Measurements from ENCODE around the gene RNF111.

Gene RNF111

DNA sequence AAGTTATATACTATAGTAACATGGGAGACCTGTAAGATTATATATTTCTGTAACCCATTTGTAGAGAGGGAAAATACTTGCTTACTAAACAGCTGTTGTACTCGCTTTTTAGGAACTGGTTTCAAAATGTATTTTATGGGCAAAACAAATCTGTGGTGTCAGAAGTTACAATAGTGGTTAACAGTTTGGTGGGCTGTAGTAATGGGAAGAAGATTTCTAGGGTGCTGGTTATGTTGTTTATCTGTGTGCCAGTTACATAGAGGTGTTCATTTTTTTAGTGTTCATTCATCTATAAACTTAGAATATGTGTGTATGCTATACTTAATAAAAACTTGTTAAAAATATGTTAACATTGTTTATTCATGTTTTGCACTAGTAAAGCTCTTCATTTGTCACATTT is 42.1 kb downstream of the RNF111 start:
- no peaks in the 10 kb centered on the region for H3K9me2 ChIP-seq (replicated peaks; ENCODE audit: low read depth, low read length)
- no peaks in the 10 kb centered on the region for H3K27me3 ChIP-seq (ENCODE audit: insufficient read depth, low read length, poor library complexity, severe bottlenecking)
- peaks cover 48% of the 10 kb centered on the region; the same call in 1 of the 2 replicates for H3K36me3 ChIP-seq (ENCODE audit: insufficient read depth, low read length)
- H3F3A ChIP-seq (ENCODE audit: low read depth) = no peaks in the 10 kb centered on the region
- no peak overlapping the region for H3K9ac ChIP-seq (ENCODE audit: low read depth, low read length, poor library complexity, severe bottlenecking)
- no peak overlapping the region for H3K4me3 ChIP-seq (ENCODE audit: low read length, poor library complexity, severe bottlenecking)
- no peak overlapping the region for H2AFZ ChIP-seq (ENCODE audit: low read length)
- TF ChIP-seq EZH2phosphoT487 (IDR thresholded peaks at IDR 0.05; ENCODE audit: borderline replicate concordance) = no peak
- TF ChIP-seq, protein P1, sequence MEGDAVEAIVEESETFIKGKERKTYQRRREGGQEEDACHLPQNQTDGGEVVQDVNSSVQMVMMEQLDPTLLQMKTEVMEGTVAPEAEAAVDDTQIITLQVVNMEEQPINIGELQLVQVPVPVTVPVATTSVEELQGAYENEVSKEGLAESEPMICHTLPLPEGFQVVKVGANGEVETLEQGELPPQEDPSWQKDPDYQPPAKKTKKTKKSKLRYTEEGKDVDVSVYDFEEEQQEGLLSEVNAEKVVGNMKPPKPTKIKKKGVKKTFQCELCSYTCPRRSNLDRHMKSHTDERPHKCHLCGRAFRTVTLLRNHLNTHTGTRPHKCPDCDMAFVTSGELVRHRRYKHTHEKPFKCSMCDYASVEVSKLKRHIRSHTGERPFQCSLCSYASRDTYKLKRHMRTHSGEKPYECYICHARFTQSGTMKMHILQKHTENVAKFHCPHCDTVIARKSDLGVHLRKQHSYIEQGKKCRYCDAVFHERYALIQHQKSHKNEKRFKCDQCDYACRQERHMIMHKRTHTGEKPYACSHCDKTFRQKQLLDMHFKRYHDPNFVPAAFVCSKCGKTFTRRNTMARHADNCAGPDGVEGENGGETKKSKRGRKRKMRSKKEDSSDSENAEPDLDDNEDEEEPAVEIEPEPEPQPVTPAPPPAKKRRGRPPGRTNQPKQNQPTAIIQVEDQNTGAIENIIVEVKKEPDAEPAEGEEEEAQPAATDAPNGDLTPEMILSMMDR (conservative IDR thresholded peaks at IDR 0.05; ENCODE audit: low read length) = no peak
- H4K20me1 ChIP-seq (ENCODE audit: insufficient read depth, low read length, poor library complexity, severe bottlenecking) = peaks cover 1% of the 10 kb centered on the region
- H3K79me2 ChIP-seq (ENCODE audit: insufficient read depth, low read length) = peaks cover 43% of the 10 kb centered on the region
- no peaks in the 10 kb centered on the region for H3K9me3 ChIP-seq (ENCODE audit: insufficient read depth, low read depth, low read length)
- H3K4me2 ChIP-seq (ENCODE audit: low read depth, low read length, poor library complexity, severe bottlenecking) = no peak overlapping the region
- H3K4me1 ChIP-seq (ENCODE audit: insufficient read depth, low read length, poor library complexity, severe bottlenecking) = no peaks in the 10 kb centered on the region

DNA sequence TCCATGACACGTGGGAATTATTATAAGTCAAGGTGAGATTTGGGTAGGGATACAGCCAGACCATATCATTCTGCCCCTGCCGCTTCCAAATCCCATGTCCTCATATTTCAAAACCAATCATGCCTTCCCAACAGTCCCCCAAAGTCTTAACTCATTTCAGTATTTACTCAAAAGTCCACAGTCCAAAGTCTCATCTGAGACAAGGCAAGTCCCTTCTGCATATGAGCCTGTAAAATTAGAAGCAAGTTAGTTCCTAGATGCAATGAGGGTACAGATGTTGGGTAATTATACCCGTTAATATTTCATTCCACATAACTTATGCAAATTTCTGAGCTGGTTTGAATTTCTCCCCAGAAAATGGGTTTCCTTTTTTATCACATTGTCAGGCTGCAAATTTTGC is 47.7 kb downstream of the RNF111 start:
- Histone ChIP-seq H3K36me3 (ENCODE audit: insufficient read depth, low read length) (peaks cover 50% of the 10 kb centered on the region; the same call in 1 of the 2 replicates), H4K20me1 (ENCODE audit: insufficient read depth, low read length, poor library complexity, severe bottlenecking) (peaks cover 5% of the 10 kb centered on the region), H3K4me1 (ENCODE audit: insufficient read depth, low read length, poor library complexity, severe bottlenecking) (no peaks in the 10 kb centered on the region), H3K79me2 (ENCODE audit: insufficient read depth, low read length) (peaks cover 44% of the 10 kb centered on the region), H3K9ac (ENCODE audit: low read depth, low read length, poor library complexity, severe bottlenecking) (no peak overlapping the region), H3K4me2 (ENCODE audit: low read depth, low read length, poor library complexity, severe bottlenecking) (no peak overlapping the region), H3K4me3 (ENCODE audit: low read length, poor library complexity, severe bottlenecking) (no peak overlapping the region), H3K9me3 (ENCODE audit: insufficient read depth, low read depth, low read length) (peaks cover 4% of the 10 kb centered on the region; the same call in 1 of the 2 replicates), H3K9me2 (replicated peaks; ENCODE audit: low read depth, low read length) (no peaks in the 10 kb centered on the region), H3K27me3 (ENCODE audit: insufficient read depth, low read length, poor library complexity, severe bottlenecking) (no peaks in the 10 kb centered on the region), H3F3A (ENCODE audit: low read depth) (0 out of 2 replicates have a peak, but pooled peaks cover 2% of the 10 kb centered on the region), H2AFZ (ENCODE audit: low read length) (no peak overlapping the region)
- TF ChIP-seq, protein P1 (conservative IDR thresholded peaks at IDR 0.05; ENCODE audit: low read length) = no peak
- TF ChIP-seq EZH2phosphoT487 (IDR thresholded peaks at IDR 0.05; ENCODE audit: borderline replicate concordance) = no peak

DNA sequence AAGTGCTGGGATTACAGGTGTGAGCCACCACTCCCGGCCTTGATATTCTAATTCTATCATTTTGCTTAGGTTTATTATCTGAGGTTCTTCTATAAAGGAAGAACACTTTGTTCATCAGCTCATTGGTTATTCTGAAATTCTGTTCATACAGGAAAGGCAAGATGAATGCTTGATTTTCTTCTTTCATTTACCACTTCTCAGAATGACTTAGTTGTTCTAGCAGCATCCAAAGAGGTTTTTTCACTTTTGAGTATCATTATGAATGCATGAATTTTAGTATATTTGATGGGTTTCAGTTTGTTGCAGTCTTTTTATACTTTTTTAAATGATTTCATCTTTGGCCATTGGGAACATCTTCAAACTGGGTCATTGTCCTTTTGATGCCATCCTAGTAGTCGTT is 51.8 kb downstream of the RNF111 start:
- H3K9me2 ChIP-seq (replicated peaks; ENCODE audit: low read depth, low read length) = no peaks in the 10 kb centered on the region
- H3K4me1 ChIP-seq (ENCODE audit: insufficient read depth, low read length, poor library complexity, severe bottlenecking) = no peaks in the 10 kb centered on the region
- no peak for TF ChIP-seq EZH2phosphoT487 (IDR thresholded peaks at IDR 0.05; ENCODE audit: borderline replicate concordance)
- TF ChIP-seq, protein P1 (conservative IDR thresholded peaks at IDR 0.05; ENCODE audit: low read length) = no peak
- H3F3A ChIP-seq (ENCODE audit: low read depth) = 0 out of 2 replicates have a peak, but pooled peaks cover 2% of the 10 kb centered on the region
- peaks cover 69% of the 10 kb centered on the region for H3K79me2 ChIP-seq (ENCODE audit: insufficient read depth, low read length)
- no peaks in the 10 kb centered on the region for H3K27me3 ChIP-seq (ENCODE audit: insufficient read depth, low read length, poor library complexity, severe bottlenecking)
- H2AFZ ChIP-seq (ENCODE audit: low read length) = no peak overlapping the region
- H3K36me3 ChIP-seq (ENCODE audit: insufficient read depth, low read length) = peaks cover 20% of the 10 kb centered on the region; the same call in 1 of the 2 replicates
- H3K9me3 ChIP-seq (ENCODE audit: insufficient read depth, low read depth, low read length) = peaks cover 4% of the 10 kb centered on the region; the same call in 1 of the 2 replicates
- no peak overlapping the region for H3K4me2 ChIP-seq (ENCODE audit: low read depth, low read length, poor library complexity, severe bottlenecking)
- no peak overlapping the region for H3K4me3 ChIP-seq (ENCODE audit: low read length, poor library complexity, severe bottlenecking)
- peaks cover 14% of the 10 kb centered on the region for H4K20me1 ChIP-seq (ENCODE audit: insufficient read depth, low read length, poor library complexity, severe bottlenecking)
- no peak overlapping the region for H3K9ac ChIP-seq (ENCODE audit: low read depth, low read length, poor library complexity, severe bottlenecking)

Measured in Loucy (cell line).